CD4-positive, CD25-positive, alpha-beta regulatory T cell (primary cell): Measurements from ENCODE around the gene BCAR3. TPM values are rescaled to one million over a fixed set of nuclear protein-coding genes. Genes with fewer than 3 reads are reported as not detected.

Source experiments
- ATAC-seq, 2 donors: fragments of 150-1000 bp; cut with Tn5 transposase; one replicate each; pipeline ENCODE4 v1.10.0; 2021; ENCODE audit warnings: low read depth in 2 of 2, moderate number of reproducible peaks in 2 of 2, moderate library complexity in 1 of 2
- DNase-seq, 3 donors: peaks; one replicate each; pipeline versions ENCODE4 v3.0.0 to v3.0.0-alpha.2; 2012 to 2022; ENCODE audit warnings: mixed read lengths in 1 of 3
- H3K27ac ChIP-seq: one replicate; pipeline ENCODE4 v1.7.0; 2013; ENCODE audit warnings: mild to moderate bottlenecking, low read length; ENCODE audit not compliant: insufficient read depth, poor library complexity, severe bottlenecking
- H3K27me3 ChIP-seq: one replicate; pipeline ENCODE4 v1.7.0; 2013; ENCODE audit warnings: low read length; ENCODE audit not compliant: control insufficient read depth, insufficient read depth
- H3K36me3 ChIP-seq: one replicate; pipeline ENCODE4 v1.7.0; 2013; ENCODE audit warnings: mild to moderate bottlenecking, low read length, moderate library complexity; ENCODE audit not compliant: control insufficient read depth, insufficient read depth
- H3K4me1 ChIP-seq: 2 replicates; pipeline ENCODE4 v1.7.0; 2013; ENCODE audit warnings: mild to moderate bottlenecking, low read length; ENCODE audit not compliant: insufficient read depth, control insufficient read depth, poor library complexity, severe bottlenecking
- H3K4me3 ChIP-seq: one replicate; pipeline ENCODE4 v1.7.0; 2013; ENCODE audit warnings: low read depth, mild to moderate bottlenecking, low read length, moderate library complexity
- H3K9me3 ChIP-seq, 2 experiments: 1 replicate in 1 of 2; 2 replicates in 1 of 2; pipeline ENCODE4 v1.7.0; 2013; ENCODE audit warnings: low read length in 2 of 2, mild to moderate bottlenecking in 1 of 2, moderate library complexity in 1 of 2; ENCODE audit not compliant: control insufficient read depth in 2 of 2
- H3K27ac Mint-ChIP-seq, 3 donors: one replicate each; pipeline ENCODE4 v1.8.0; 2020 to 2022; ENCODE audit warnings: mild to moderate bottlenecking in 3 of 3, mixed read lengths in 3 of 3, moderate library complexity in 2 of 3
- H3K27me3 Mint-ChIP-seq: one replicate; pipeline ENCODE4 v1.8.0; 2022; ENCODE audit warnings: mild to moderate bottlenecking, mixed read lengths
- H3K36me3 Mint-ChIP-seq: one replicate; pipeline ENCODE4 v1.8.0; 2020; ENCODE audit warnings: mixed read lengths
- H3K4me1 Mint-ChIP-seq, 4 donors: one replicate each; pipeline ENCODE4 v1.8.0; 2020 to 2022; ENCODE audit warnings: mixed read lengths in 4 of 4, mild to moderate bottlenecking in 1 of 4
- H3K4me3 Mint-ChIP-seq, 4 donors: one replicate each; pipeline ENCODE4 v1.8.0; 2020 to 2022; ENCODE audit warnings: mild to moderate bottlenecking in 4 of 4, mixed read lengths in 4 of 4, moderate library complexity in 3 of 4
- H3K9me3 Mint-ChIP-seq, 7 donors: one replicate each; pipeline ENCODE4 v1.8.0; 2020 to 2022; ENCODE audit warnings: mixed read lengths in 7 of 7, mild to moderate bottlenecking in 3 of 7, moderate library complexity in 2 of 7
- polyA plus RNA-seq, 4 donors: library from polyadenylated mRNA; unstranded; fragments of 300-500 nt; fragmentation: Illumina TruSeq; gene quantifications; one replicate each; pipeline ENCODE4 v1.2.3, GENCODE V29; 2021
- total RNA-seq: library from RNA; stranded (reverse); gene quantifications from one replicate; pipeline ENCODE4 v1.2.3, GENCODE V29; 2022

BCAR3 gene
- total and polyA plus RNA-seq, 5 donors from 2014 or later, result 0.44 to 0.62 (median 0.49) TPM; not detected in 2

DNA sequence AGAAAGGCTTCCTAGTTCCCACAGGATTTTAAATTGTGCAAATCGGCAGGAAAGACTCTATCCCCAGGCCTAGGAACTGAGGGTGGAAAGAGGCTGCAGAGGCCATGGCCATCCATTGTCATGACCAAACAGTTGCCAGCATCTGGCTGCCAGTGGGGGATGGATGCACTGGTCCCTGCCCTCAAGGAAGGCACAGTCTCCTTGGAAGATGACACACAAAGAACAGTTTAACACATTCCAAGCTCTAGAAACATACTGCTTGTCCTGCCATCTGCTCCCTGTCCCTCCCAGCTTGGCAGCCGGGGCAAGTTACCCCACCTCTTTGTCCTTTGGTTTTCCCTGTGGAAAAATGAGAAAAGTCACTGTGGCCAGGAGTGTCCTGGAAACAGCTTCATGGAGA is 83.2 kb downstream of the BCAR3 start:
- no peaks in the 10 kb centered on the region for H3K9me3 Mint-ChIP-seq
- peaks cover 6% of the 10 kb centered on the region for H3K27me3 Mint-ChIP-seq
- no peak for ATAC-seq
- no peak overlapping the region for H3K27ac Mint-ChIP-seq
- no peaks in the 10 kb centered on the region for H3K4me1 Mint-ChIP-seq
- Histone ChIP-seq H3K27ac (no peak overlapping the region), H3K27me3 (no peaks in the 10 kb centered on the region), H3K36me3 (no peaks in the 10 kb centered on the region), H3K4me3 (no peak overlapping the region), H3K4me1 (no peaks in the 10 kb centered on the region), H3K9me3 (no peaks in the 10 kb centered on the region)
- no peaks in the 10 kb centered on the region for H3K36me3 Mint-ChIP-seq
- DNase-seq, result no peak
- no peak overlapping the region for H3K4me3 Mint-ChIP-seq

DNA sequence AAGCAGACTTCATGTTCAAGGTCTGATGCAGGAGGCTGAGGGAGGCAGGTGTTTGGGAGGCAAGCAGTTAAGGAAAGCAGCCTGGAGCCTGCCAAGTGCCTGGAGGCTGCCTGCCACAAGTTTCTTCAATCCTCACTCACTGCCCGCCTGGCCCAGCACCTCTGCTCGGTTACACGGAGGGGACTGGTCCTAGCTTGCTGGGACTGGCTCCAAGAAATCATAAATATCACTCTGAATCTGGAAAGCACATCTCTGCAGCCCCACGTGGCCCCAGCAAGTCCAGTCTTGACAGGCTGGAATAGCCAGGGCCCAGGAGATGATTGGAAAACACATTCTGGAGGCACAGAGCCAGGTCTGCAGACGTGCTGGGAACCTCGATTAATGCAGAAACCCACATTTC is 83.9 kb downstream of the BCAR3 start:
- Histone ChIP-seq H3K27me3 (no peaks in the 10 kb centered on the region), H3K27ac (no peak overlapping the region), H3K4me1 (no peaks in the 10 kb centered on the region), H3K9me3 (no peaks in the 10 kb centered on the region), H3K36me3 (no peaks in the 10 kb centered on the region), H3K4me3 (no peak overlapping the region)
- no peaks in the 10 kb centered on the region for H3K36me3 Mint-ChIP-seq
- peaks cover 6% of the 10 kb centered on the region for H3K27me3 Mint-ChIP-seq
- no peak overlapping the region for H3K27ac Mint-ChIP-seq
- DNase-seq (no peak), ATAC-seq (no peak)
- H3K9me3 Mint-ChIP-seq, result no peaks in the 10 kb centered on the region
- no peak overlapping the region for H3K4me3 Mint-ChIP-seq
- no peaks in the 10 kb centered on the region for H3K4me1 Mint-ChIP-seq

DNA sequence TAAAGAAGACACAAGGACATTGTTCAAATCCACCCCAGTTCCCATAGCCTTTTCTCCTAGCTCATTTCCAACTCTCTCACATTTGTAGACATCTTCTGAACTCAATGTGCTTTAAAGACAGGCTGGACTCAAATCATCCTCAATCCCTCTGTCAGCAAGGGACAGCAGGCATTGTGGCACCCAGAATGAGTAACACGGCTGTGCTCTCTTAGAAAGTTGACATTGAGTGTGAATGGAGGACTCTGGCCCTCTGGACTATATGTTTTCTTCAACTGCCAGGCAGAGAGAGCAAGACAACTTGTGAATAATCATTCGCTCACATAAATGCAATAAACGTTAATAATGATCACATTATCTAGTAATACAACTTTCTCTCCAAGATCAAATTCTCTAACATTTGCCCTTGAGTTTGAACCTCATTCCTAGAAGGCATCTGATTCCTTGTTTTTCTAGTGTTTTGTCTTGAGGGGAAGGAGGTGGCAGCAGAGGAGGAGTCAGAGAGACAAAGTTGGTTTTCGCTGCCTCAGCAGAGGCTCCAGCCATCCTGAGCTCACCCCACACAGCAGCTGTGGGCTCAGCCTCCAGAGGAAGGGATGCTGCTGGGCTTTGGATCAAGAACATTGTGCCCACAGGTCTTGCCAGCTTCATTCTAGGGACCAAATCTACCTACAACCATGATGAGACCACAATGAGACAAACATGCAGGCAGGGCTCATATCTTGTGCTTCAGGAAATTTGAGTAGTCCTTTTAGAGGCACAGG is 85.1 kb downstream of the BCAR3 start:
- no peak overlapping the region for H3K27ac ChIP-seq
- no peak for ATAC-seq
- no peaks in the 10 kb centered on the region for H3K9me3 Mint-ChIP-seq
- peaks cover 6% of the 10 kb centered on the region for H3K27me3 Mint-ChIP-seq
- no peaks in the 10 kb centered on the region for H3K9me3 ChIP-seq
- no peak for DNase-seq
- H3K4me1 ChIP-seq, result no peaks in the 10 kb centered on the region
- peaks cover 0 to 2% (median 0%) of the 10 kb centered on the region in 4 donors for H3K4me1 Mint-ChIP-seq
- no peaks in the 10 kb centered on the region for H3K27me3 ChIP-seq
- no peak overlapping the region for H3K27ac Mint-ChIP-seq
- no peak overlapping the region for H3K4me3 ChIP-seq
- H3K36me3 Mint-ChIP-seq, result no peaks in the 10 kb centered on the region
- no peak overlapping the region for H3K4me3 Mint-ChIP-seq
- no peaks in the 10 kb centered on the region for H3K36me3 ChIP-seq

DNA sequence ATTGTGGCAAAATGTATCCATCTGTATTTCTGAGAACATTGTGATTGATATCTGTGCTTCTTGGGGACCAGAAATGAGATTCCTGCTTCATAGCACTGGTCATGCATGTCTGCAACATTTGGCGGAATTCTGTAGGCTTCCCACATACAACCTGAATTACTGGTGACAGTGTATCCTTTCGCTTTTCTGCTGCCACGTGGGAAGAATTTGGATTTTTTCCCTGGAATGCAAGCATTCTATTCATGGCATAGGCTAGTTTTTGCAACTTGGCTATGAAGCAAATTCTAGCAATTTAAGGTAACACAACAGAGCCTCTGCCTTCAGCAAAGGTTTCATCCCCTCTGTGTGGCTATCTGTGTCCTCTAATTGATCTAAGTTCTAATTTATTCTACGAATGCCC is 85.9 kb downstream of the BCAR3 start:
- Mint-ChIP-seq H3K4me1 (peaks cover 0 to 3% (median 0%) of the 10 kb centered on the region in 4 donors), H3K4me3 (no peak overlapping the region), H3K9me3 (no peaks in the 10 kb centered on the region), H3K27me3 (peaks cover 6% of the 10 kb centered on the region), H3K36me3 (no peaks in the 10 kb centered on the region), H3K27ac (no peak overlapping the region)
- Histone ChIP-seq H3K4me1 (no peaks in the 10 kb centered on the region), H3K4me3 (no peak overlapping the region), H3K9me3 (no peaks in the 10 kb centered on the region), H3K36me3 (no peaks in the 10 kb centered on the region), H3K27ac (no peak overlapping the region), H3K27me3 (no peaks in the 10 kb centered on the region)
- no peak for ATAC-seq
- DNase-seq, result no peak

DNA sequence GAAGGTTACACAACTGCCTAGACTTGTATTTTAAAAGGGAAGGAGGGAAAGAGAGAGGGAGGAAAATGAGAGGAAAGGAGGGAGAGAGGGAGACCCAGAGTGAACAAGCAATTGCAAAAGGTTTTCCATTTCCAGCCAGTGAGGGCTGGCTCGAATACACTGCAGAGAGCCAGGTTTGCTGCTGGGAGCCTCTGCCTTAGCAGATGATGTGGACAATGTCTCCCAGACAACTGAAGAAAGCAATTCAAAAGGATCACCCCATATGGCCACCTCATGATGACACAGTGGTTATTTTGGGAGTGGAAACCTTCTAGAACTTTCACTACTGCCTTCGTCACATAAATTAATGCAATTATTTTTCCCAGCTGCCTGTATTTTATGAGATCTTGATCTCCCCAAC is 86.4 kb downstream of the BCAR3 start:
- peaks cover 6% of the 10 kb centered on the region for H3K27me3 Mint-ChIP-seq
- no peaks in the 10 kb centered on the region for H3K9me3 Mint-ChIP-seq
- no peaks in the 10 kb centered on the region for H3K27me3 ChIP-seq
- H3K4me1 ChIP-seq, result no peaks in the 10 kb centered on the region
- DNase-seq (no peak), ATAC-seq (no peak)
- peaks cover 0 to 3% (median 0%) of the 10 kb centered on the region in 4 donors for H3K4me1 Mint-ChIP-seq
- no peak overlapping the region for H3K4me3 ChIP-seq
- H3K27ac ChIP-seq, result no peak overlapping the region
- no peaks in the 10 kb centered on the region for H3K36me3 ChIP-seq
- no peaks in the 10 kb centered on the region for H3K9me3 ChIP-seq
- no peaks in the 10 kb centered on the region for H3K36me3 Mint-ChIP-seq
- H3K27ac Mint-ChIP-seq, result no peak overlapping the region
- no peak overlapping the region for H3K4me3 Mint-ChIP-seq

DNA sequence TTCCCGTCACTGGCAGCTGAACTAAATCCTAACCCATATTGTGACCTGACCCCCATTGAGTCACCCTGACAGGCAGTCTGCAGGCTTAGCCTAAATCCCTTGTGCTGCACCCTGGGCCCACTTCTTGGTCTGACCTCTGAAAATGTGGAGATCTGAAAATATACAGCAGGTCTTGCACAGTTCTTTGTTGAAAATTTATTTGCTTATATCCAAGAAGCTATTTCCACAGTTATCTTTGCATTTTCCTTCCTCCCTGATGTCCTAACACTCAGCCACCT is 87.1 kb downstream of the BCAR3 start:
- peaks cover 0 to 3% (median 0%) of the 10 kb centered on the region in 4 donors for H3K4me1 Mint-ChIP-seq
- H3K36me3 ChIP-seq, result no peaks in the 10 kb centered on the region
- H3K27ac ChIP-seq, result no peak overlapping the region
- H3K9me3 ChIP-seq, result no peaks in the 10 kb centered on the region
- no peak for DNase-seq
- H3K4me3 Mint-ChIP-seq, result no peak overlapping the region
- ATAC-seq, result no peak
- peaks cover 6% of the 10 kb centered on the region for H3K27me3 Mint-ChIP-seq
- no peaks in the 10 kb centered on the region for H3K4me1 ChIP-seq
- no peak overlapping the region for H3K4me3 ChIP-seq
- H3K9me3 Mint-ChIP-seq, result no peaks in the 10 kb centered on the region
- no peaks in the 10 kb centered on the region for H3K27me3 ChIP-seq
- no peaks in the 10 kb centered on the region for H3K36me3 Mint-ChIP-seq
- no peak overlapping the region for H3K27ac Mint-ChIP-seq

DNA sequence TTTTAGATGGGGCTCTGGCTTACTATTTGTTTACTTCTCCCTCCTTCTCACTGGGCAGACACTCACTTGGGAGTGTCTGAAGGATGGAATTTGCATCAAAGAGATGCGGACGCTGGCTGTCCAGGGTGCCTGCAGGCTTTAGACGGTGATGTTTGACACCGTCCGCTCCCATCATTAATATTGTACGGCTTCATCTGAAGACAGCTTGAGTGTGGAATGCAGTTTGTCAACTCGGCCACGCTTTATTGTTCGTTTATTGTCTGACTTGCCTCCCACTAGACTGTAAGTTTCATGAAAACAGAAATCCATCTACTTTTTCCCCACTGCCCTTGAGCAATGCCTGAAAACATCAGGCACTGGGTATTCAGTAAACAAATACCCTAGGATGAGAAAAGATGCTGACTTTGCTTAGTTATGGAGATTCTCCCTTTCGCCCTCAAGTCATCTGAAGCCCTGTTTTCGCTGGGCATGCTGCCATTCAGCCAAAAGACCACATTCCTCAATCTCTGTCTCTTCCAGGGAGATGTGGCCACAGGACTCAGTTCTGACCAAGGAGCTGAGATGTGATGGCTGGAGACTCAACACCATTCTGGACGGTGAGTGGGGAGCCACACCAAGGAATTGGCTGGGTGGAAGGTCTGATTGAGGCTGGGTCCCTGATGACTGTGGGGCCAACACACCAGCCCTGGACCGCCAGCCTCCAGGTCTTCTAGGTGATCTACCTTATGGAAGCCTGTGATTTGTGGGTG is 87.6 kb downstream of the BCAR3 start:
- H3K27ac ChIP-seq, result no peak overlapping the region
- H3K36me3 ChIP-seq, result no peaks in the 10 kb centered on the region
- H3K36me3 Mint-ChIP-seq, result no peaks in the 10 kb centered on the region
- no peak overlapping the region for H3K4me3 ChIP-seq
- no peaks in the 10 kb centered on the region for H3K9me3 ChIP-seq
- H3K9me3 Mint-ChIP-seq, result no peaks in the 10 kb centered on the region
- ATAC-seq, result no peak
- peaks cover 0 to 3% (median 0%) of the 10 kb centered on the region in 4 donors for H3K4me1 Mint-ChIP-seq
- H3K4me3 Mint-ChIP-seq, result no peak overlapping the region
- no peak for DNase-seq
- H3K27ac Mint-ChIP-seq, result no peak overlapping the region
- peaks cover 6% of the 10 kb centered on the region for H3K27me3 Mint-ChIP-seq
- H3K27me3 ChIP-seq, result no peaks in the 10 kb centered on the region
- no peaks in the 10 kb centered on the region for H3K4me1 ChIP-seq

DNA sequence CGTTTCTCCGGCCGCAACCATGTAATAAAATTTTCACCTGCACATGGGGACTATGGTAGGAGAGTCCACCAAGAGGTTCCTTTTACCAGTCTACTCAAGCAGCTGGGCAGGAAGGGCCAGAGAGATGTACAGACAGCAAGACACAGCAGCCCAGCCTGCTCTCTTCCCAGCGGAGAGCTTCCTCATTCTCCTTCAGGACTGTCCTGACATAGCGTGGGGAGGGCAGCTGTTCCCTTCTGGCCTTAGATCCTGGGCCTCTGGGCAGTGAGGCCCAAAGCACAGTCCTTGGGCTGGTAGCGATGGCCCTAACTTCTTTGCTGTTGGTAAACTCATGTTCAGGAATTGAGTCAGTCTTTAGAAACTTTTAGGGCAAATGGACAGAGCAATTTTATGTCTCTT is 89.1 kb downstream of the BCAR3 start:
- ATAC-seq, result no peak
- no peak for DNase-seq
- no peaks in the 10 kb centered on the region for H3K9me3 ChIP-seq
- no peak overlapping the region for H3K4me3 Mint-ChIP-seq
- peaks cover 0 to 3% (median 0%) of the 10 kb centered on the region in 4 donors for H3K4me1 Mint-ChIP-seq
- H3K27ac Mint-ChIP-seq, result no peak overlapping the region
- no peak overlapping the region for H3K4me3 ChIP-seq
- no peaks in the 10 kb centered on the region for H3K9me3 Mint-ChIP-seq
- peaks cover 5% of the 10 kb centered on the region for H3K36me3 Mint-ChIP-seq
- no peaks in the 10 kb centered on the region for H3K27me3 ChIP-seq
- H3K27me3 Mint-ChIP-seq, result peaks cover 6% of the 10 kb centered on the region
- H3K27ac ChIP-seq, result no peak overlapping the region
- H3K36me3 ChIP-seq, result no peaks in the 10 kb centered on the region
- no peaks in the 10 kb centered on the region for H3K4me1 ChIP-seq
